Calu3 (cell line): ENCODE results near the gene SUSD3. TPM values are rescaled to one million over a fixed set of nuclear protein-coding genes. Genes with fewer than 3 reads are reported as not detected.

Experiments used
- BruUV-seq: library from RNA; stranded (reverse); fragments of 400-500 nt; replicated peaks from 2 replicates; lab custom pipeline; 2021; lab: Mats Ljungman, UMichigan
- CTCF ChIA-PET: fragments of 300-600 bp; sonication (Branson Sonifier 250); formaldehyde crosslinking; loops from one replicate; lab custom pipeline; 2022; ENCODE audit warnings: antibody characterized with exemption; lab: Charles Lee
- DNase-seq: peaks from one replicate; pipeline ENCODE4 v3.0.0; 2022
- H3K27ac Mint-ChIP-seq: one replicate; pipeline ENCODE4 v1.8.0; 2022; ENCODE audit warnings: mixed read lengths; ENCODE audit not compliant: unreplicated experiment
- H3K27me3 Mint-ChIP-seq: one replicate; pipeline ENCODE4 v1.8.0; 2022; ENCODE audit warnings: mixed read lengths; ENCODE audit not compliant: unreplicated experiment
- H3K36me3 Mint-ChIP-seq: one replicate; pipeline ENCODE4 v1.8.0; 2022; ENCODE audit warnings: mild to moderate bottlenecking, moderate library complexity, mixed read lengths; ENCODE audit not compliant: insufficient read depth, unreplicated experiment
- H3K4me1 Mint-ChIP-seq: one replicate; pipeline ENCODE4 v1.8.0; 2022; ENCODE audit warnings: mild to moderate bottlenecking, low read depth, mixed read lengths; ENCODE audit not compliant: unreplicated experiment
- H3K4me3 Mint-ChIP-seq: one replicate; pipeline ENCODE4 v1.8.0; 2022; ENCODE audit warnings: mild to moderate bottlenecking, low read depth, moderate library complexity, mixed read lengths; ENCODE audit not compliant: unreplicated experiment
- H3K9me3 Mint-ChIP-seq: one replicate; pipeline ENCODE4 v1.8.0; 2022; ENCODE audit warnings: low read depth, mixed read lengths; ENCODE audit not compliant: unreplicated experiment
- CTCF ChIP-seq: fragments of 200-600 bp; IDR thresholded peaks from one replicate; pipeline ENCODE4 v1.8.0; 2022; ENCODE audit warnings: antibody characterized with exemption; ENCODE audit not compliant: unreplicated experiment
- intact Hi-C: fragments of 100-400 bp; cut with micrococcal nuclease; formaldehyde crosslinking; loops from one replicate; pipeline ENCODE4 v1.10.0; 2022; ENCODE audit not compliant: unreplicated experiment
- total RNA-seq: library from RNA; stranded (reverse); gene quantifications from 2 replicates; pipeline ENCODE4 v1.2.3, GENCODE V29; 2022

SUSD3 gene
- total RNA-seq, 1 experiment from 2014 or later: 1.3 TPM

- CTCF ChIA-PET: no interaction called here
- no TSS peak for BruUV-seq
- Mint-ChIP-seq H3K27me3 (no peaks in the 10 kb centered on the region), H3K4me3 (no peak overlapping the region), H3K4me1 (no peaks in the 10 kb centered on the region), H3K27ac (no peak overlapping the region), H3K9me3 (no peaks in the 10 kb centered on the region), H3K36me3 (no peaks in the 10 kb centered on the region)
- intact Hi-C loops: no loop called here
- no peak for DNase-seq
- TF ChIP-seq CTCF: no peak
Observed at GRCh38 chr9:93038918-93039317, 19.6 kb upstream of the SUSD3 start.

- intact Hi-C loops: no loop called here
- no peak for DNase-seq
- no peaks in the 10 kb centered on the region for H3K9me3 Mint-ChIP-seq
- no peaks in the 10 kb centered on the region for H3K27me3 Mint-ChIP-seq
- BruUV-seq: no TSS peak
- H3K36me3 Mint-ChIP-seq: no peaks in the 10 kb centered on the region
- CTCF ChIA-PET: no interaction called here
- H3K4me3 Mint-ChIP-seq: no peak overlapping the region
- no peak for TF ChIP-seq CTCF
- H3K4me1 Mint-ChIP-seq: no peaks in the 10 kb centered on the region
- no peak overlapping the region for H3K27ac Mint-ChIP-seq
Observed at GRCh38 chr9:93039456-93039855, 19.0 kb upstream of the SUSD3 start.

- Mint-ChIP-seq H3K27ac (no peak overlapping the region), H3K9me3 (no peaks in the 10 kb centered on the region), H3K36me3 (no peaks in the 10 kb centered on the region), H3K4me1 (no peaks in the 10 kb centered on the region), H3K27me3 (no peaks in the 10 kb centered on the region), H3K4me3 (no peak overlapping the region)
- BruUV-seq: no TSS peak
- no peak for TF ChIP-seq CTCF
- no peak for DNase-seq
- CTCF ChIA-PET: interaction anchor here (0.6 kb wide), 1 partner anchor 11 kb away, joined by 3 read pairs; no protein-coding TSS in a partner anchor
- intact Hi-C loops: no loop called here
Observed at GRCh38 chr9:93039976-93040375, 18.5 kb upstream of the SUSD3 start.

GRCh38 chr9:93040409-93040808, 18.1 kb upstream of the SUSD3 start:
- no peak overlapping the region for H3K27ac Mint-ChIP-seq
- intact Hi-C loops: no loop called here
- no peak for DNase-seq
- no peaks in the 10 kb centered on the region for H3K27me3 Mint-ChIP-seq
- no peaks in the 10 kb centered on the region for H3K4me1 Mint-ChIP-seq
- no peak for TF ChIP-seq CTCF
- CTCF ChIA-PET: interaction anchor here (0.6 kb wide), 1 partner anchor 11 kb away, joined by 3 read pairs; no protein-coding TSS in a partner anchor
- H3K36me3 Mint-ChIP-seq: no peaks in the 10 kb centered on the region
- no peak overlapping the region for H3K4me3 Mint-ChIP-seq
- H3K9me3 Mint-ChIP-seq: no peaks in the 10 kb centered on the region
- BruUV-seq: no TSS peak
